ENCODE results near the gene ZNF516.

ZNF516 gene

GRCh38 chr18:76464281-76465259 lies 30.5 kb downstream of the ZNF516 start:
- H4K20me1 ChIP-seq (ENCODE audit: insufficient read depth, low read length) = no peaks in the 10 kb centered on the region
- ATAC-seq (ENCODE audit: insufficient read depth, low read depth) (no peak), DNase-seq (no peak)
- no peaks in the 10 kb centered on the region for H3K36me3 ChIP-seq (ENCODE audit: insufficient read depth, low read length)
- TF ChIP-seq CTCF (IDR thresholded peaks at IDR 0.05; ENCODE audit: borderline replicate concordance, extremely low read depth, low read length, poor library complexity, severe bottlenecking) (no peak), EZH2 (IDR thresholded peaks at IDR 0.05; ENCODE audit: borderline replicate concordance, low read depth, low read length, severe bottlenecking) (no peak)
- H3K27ac ChIP-seq (ENCODE audit: low read length) = no peak overlapping the region
- H3K4me2 ChIP-seq (ENCODE audit: insufficient read depth, low read length) = no peak overlapping the region
- no peaks in the 10 kb centered on the region for H3K9me3 ChIP-seq (ENCODE audit: insufficient read depth, low read length, severe bottlenecking)
- H2AFZ ChIP-seq (ENCODE audit: low read depth, low read length) = no peak overlapping the region
- no peak overlapping the region for H3K4me3 ChIP-seq (ENCODE audit: low read depth in 1 of 2, low read length in 2 of 2)
- no peaks in the 10 kb centered on the region for H3K79me2 ChIP-seq (ENCODE audit: insufficient read depth, low read length)
- no peaks in the 10 kb centered on the region; the same call in 1 of the 2 replicates for H3K4me1 ChIP-seq (ENCODE audit: insufficient read depth, low read length)
- H3K27me3 ChIP-seq (ENCODE audit: insufficient read depth, low read length, poor library complexity) = no peaks in the 10 kb centered on the region
- H3K9ac ChIP-seq (ENCODE audit: low read depth, low read length) = no peak overlapping the region

- no peak overlapping the region for H3K4me3 ChIP-seq (ENCODE audit: low read depth in 1 of 2, low read length in 2 of 2)
- no peaks in the 10 kb centered on the region for H4K20me1 ChIP-seq (ENCODE audit: insufficient read depth, low read length)
- no peak overlapping the region for H3K27ac ChIP-seq (ENCODE audit: low read length)
- TF ChIP-seq CTCF (IDR thresholded peaks at IDR 0.05; ENCODE audit: borderline replicate concordance, extremely low read depth, low read length, poor library complexity, severe bottlenecking) (no peak), EZH2 (IDR thresholded peaks at IDR 0.05; ENCODE audit: borderline replicate concordance, low read depth, low read length, severe bottlenecking) (no peak)
- H3K4me2 ChIP-seq (ENCODE audit: insufficient read depth, low read length) = no peak overlapping the region
- H3K4me1 ChIP-seq (ENCODE audit: insufficient read depth, low read length) = no peaks in the 10 kb centered on the region; the same call in 1 of the 2 replicates
- H3K36me3 ChIP-seq (ENCODE audit: insufficient read depth, low read length) = no peaks in the 10 kb centered on the region
- no peaks in the 10 kb centered on the region for H3K9me3 ChIP-seq (ENCODE audit: insufficient read depth, low read length, severe bottlenecking)
- no peaks in the 10 kb centered on the region for H3K79me2 ChIP-seq (ENCODE audit: insufficient read depth, low read length)
- no peak for DNase-seq
- ATAC-seq (ENCODE audit: insufficient read depth, low read depth) = no peak
- no peaks in the 10 kb centered on the region for H3K27me3 ChIP-seq (ENCODE audit: insufficient read depth, low read length, poor library complexity)
- no peak overlapping the region for H2AFZ ChIP-seq (ENCODE audit: low read depth, low read length)
- H3K9ac ChIP-seq (ENCODE audit: low read depth, low read length) = no peak overlapping the region
Observed at GRCh38 chr18:76463872-76464271, 31.2 kb downstream of the ZNF516 start.

- DNase-seq = no peak
- Histone ChIP-seq H3K9me3 (ENCODE audit: insufficient read depth, low read length, severe bottlenecking) (no peaks in the 10 kb centered on the region), H3K9ac (ENCODE audit: low read depth, low read length) (no peak overlapping the region), H3K27ac (ENCODE audit: low read length) (no peak overlapping the region), H3K4me1 (ENCODE audit: insufficient read depth, low read length) (no peaks in the 10 kb centered on the region; the same call in 1 of the 2 replicates), H3K27me3 (ENCODE audit: insufficient read depth, low read length, poor library complexity) (no peaks in the 10 kb centered on the region), H3K79me2 (ENCODE audit: insufficient read depth, low read length) (no peaks in the 10 kb centered on the region), H2AFZ (ENCODE audit: low read depth, low read length) (no peak overlapping the region), H3K4me2 (ENCODE audit: insufficient read depth, low read length) (no peak overlapping the region), H3K36me3 (ENCODE audit: insufficient read depth, low read length) (no peaks in the 10 kb centered on the region), H3K4me3 (ENCODE audit: low read depth in 1 of 2, low read length in 2 of 2) (no peak overlapping the region), H4K20me1 (ENCODE audit: insufficient read depth, low read length) (no peaks in the 10 kb centered on the region)
- no peak for ATAC-seq (ENCODE audit: insufficient read depth, low read depth)
- TF ChIP-seq EZH2 (IDR thresholded peaks at IDR 0.05; ENCODE audit: borderline replicate concordance, low read depth, low read length, severe bottlenecking) = no peak
- no peak for TF ChIP-seq CTCF (IDR thresholded peaks at IDR 0.05; ENCODE audit: borderline replicate concordance, extremely low read depth, low read length, poor library complexity, severe bottlenecking)
Observed at GRCh38 chr18:76463358-76463757, 31.7 kb downstream of the ZNF516 start.
